ENCODE results near the gene MRPS33.

DNA sequence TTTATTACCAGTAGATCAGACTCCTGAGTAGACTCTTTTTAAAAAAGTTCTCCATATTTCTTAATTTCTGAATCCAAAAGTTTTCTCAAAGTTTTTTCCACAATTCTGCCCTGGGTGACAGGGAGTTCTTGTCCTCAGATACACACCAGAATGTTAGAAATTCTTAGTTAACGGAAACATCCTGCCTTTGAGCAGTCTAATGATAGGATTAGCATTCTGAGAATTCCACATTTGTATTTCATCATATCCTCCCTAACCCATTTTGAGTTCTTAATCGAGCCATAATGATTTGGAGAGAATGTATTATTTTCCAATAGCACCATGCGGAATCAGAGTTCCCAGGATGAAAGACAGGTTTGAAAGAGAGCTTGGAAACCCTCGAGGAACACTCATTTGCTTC, 28.9 kb upstream of the MRPS33 start:
- TF ChIP-seq ZEB2 (tag by site-specific recombination; IDR thresholded peaks at IDR 0.05) (no peak), ZNF24 (tag by site-specific recombination; IDR thresholded peaks at IDR 0.05) (no peak), ZNF660 (tag by site-specific recombination; IDR thresholded peaks at IDR 0.05) (no peak), ZNF292 (tag by site-specific recombination; IDR thresholded peaks at IDR 0.05; ENCODE audit: borderline replicate concordance, low read depth) (no peak), ZNF221 (tag by site-specific recombination; IDR thresholded peaks at IDR 0.05; ENCODE audit: borderline replicate concordance) (no peak), YY1 (tag by site-specific recombination; IDR thresholded peaks at IDR 0.05) (no peak), ZFP69B (tag by site-specific recombination; IDR thresholded peaks at IDR 0.05) (no peak), HOXA7 (CRISPR knock-in tag; IDR thresholded peaks at IDR 0.05; ENCODE audit: borderline replicate concordance) (no peak), ZNF701 (tag by site-specific recombination; IDR thresholded peaks at IDR 0.05) (no peak), REPIN1 (tag by site-specific recombination; IDR thresholded peaks at IDR 0.05; ENCODE audit: low read depth) (no peak)
- TF ChIP-seq, protein P1, sequence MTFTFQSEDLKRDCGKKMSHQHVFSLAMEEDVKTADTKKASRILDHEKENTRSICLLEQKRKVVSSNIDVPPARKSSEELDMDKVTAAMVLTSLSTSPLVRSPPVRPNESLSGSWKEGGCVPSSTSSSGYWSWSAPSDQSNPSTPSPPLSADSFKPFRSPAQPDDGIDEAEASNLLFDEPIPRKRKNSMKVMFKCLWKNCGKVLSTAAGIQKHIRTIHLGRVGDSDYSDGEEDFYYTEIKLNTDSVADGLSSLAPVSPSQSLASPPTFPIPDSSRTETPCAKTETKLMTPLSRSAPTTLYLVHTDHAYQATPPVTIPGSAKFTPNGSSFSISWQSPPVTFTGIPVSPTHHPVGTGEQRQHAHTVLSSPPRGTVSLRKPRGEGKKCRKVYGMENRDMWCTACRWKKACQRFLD (tag by site-specific recombination; IDR thresholded peaks at IDR 0.05): no peak
- TF ChIP-seq, protein P2, sequence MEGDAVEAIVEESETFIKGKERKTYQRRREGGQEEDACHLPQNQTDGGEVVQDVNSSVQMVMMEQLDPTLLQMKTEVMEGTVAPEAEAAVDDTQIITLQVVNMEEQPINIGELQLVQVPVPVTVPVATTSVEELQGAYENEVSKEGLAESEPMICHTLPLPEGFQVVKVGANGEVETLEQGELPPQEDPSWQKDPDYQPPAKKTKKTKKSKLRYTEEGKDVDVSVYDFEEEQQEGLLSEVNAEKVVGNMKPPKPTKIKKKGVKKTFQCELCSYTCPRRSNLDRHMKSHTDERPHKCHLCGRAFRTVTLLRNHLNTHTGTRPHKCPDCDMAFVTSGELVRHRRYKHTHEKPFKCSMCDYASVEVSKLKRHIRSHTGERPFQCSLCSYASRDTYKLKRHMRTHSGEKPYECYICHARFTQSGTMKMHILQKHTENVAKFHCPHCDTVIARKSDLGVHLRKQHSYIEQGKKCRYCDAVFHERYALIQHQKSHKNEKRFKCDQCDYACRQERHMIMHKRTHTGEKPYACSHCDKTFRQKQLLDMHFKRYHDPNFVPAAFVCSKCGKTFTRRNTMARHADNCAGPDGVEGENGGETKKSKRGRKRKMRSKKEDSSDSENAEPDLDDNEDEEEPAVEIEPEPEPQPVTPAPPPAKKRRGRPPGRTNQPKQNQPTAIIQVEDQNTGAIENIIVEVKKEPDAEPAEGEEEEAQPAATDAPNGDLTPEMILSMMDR (tag by site-specific recombination; IDR thresholded peaks at IDR 0.05): no peak
- TF ChIP-seq, protein P3, sequence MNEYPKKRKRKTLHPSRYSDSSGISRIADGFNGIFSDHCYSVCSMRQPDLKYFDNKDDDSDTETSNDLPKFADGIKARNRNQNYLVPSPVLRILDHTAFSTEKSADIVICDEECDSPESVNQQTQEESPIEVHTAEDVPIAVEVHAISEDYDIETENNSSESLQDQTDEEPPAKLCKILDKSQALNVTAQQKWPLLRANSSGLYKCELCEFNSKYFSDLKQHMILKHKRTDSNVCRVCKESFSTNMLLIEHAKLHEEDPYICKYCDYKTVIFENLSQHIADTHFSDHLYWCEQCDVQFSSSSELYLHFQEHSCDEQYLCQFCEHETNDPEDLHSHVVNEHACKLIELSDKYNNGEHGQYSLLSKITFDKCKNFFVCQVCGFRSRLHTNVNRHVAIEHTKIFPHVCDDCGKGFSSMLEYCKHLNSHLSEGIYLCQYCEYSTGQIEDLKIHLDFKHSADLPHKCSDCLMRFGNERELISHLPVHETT (tag by site-specific recombination; IDR thresholded peaks at IDR 0.05): no peak
- TF ChIP-seq, protein P4, sequence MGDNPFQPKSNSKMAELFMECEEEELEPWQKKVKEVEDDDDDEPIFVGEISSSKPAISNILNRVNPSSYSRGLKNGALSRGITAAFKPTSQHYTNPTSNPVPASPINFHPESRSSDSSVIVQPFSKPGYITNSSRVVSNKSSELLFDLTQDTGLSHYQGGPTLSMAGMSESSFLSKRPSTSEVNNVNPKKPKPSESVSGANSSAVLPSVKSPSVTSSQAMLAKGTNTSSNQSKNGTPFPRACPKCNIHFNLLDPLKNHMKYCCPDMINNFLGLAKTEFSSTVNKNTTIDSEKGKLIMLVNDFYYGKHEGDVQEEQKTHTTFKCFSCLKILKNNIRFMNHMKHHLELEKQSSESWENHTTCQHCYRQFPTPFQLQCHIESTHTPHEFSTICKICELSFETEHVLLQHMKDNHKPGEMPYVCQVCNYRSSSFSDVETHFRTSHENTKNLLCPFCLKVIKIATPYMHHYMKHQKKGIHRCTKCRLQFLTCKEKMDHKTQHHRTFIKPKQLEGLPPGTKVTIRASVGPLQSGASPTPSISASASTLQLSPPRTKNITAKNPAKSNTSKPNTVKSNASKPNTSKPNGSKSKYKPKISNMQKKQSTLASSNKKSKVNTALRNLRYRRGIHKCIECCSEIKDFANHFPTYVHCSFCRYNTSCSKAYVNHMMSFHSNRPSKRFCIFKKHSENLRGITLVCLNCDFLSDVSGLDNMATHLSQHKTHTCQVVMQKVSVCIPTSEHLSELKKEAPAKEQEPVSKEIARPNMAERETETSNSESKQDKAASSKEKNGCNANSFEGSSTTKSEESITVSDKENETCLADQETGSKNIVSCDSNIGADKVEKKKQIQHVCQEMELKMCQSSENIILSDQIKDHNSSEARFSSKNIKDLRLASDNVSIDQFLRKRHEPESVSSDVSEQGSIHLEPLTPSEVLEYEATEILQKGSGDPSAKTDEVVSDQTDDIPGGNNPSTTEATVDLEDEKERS (tag by site-specific recombination; IDR thresholded peaks at IDR 0.05): no peak
